Adrenal gland (tissue), 5 donors: ENCODE measurements around the gene ICAM1.

Experiments
- POLR2A ChIP-seq, 2 donors: fragments of 450-650 bp; IDR thresholded peaks; one replicate each; pipeline ENCODE4 v1.6.1; 2017; ENCODE audit warnings: antibody characterized with exemption in 2 of 2, mild to moderate bottlenecking in 2 of 2, moderate library complexity in 1 of 2
- TF ChIP-seq, protein P1 (sequence below), 6 experiments: fragments of 450-650 bp in 4 of 6; fragments of 200-600 bp in 2 of 6; sonication (generic) in 1 of 6; IDR thresholded peaks; 1 replicate in 5 of 6; 2 replicates in 1 of 6; pipeline versions ENCODE4 v1.5.1 to v1.8.0; 2016 to 2021; ENCODE audit warnings: antibody characterized with exemption in 6 of 6, mild to moderate bottlenecking in 2 of 6, moderate library complexity in 1 of 6
- donor health status: DM: no; HTN: no; CAD: no.

DNA sequence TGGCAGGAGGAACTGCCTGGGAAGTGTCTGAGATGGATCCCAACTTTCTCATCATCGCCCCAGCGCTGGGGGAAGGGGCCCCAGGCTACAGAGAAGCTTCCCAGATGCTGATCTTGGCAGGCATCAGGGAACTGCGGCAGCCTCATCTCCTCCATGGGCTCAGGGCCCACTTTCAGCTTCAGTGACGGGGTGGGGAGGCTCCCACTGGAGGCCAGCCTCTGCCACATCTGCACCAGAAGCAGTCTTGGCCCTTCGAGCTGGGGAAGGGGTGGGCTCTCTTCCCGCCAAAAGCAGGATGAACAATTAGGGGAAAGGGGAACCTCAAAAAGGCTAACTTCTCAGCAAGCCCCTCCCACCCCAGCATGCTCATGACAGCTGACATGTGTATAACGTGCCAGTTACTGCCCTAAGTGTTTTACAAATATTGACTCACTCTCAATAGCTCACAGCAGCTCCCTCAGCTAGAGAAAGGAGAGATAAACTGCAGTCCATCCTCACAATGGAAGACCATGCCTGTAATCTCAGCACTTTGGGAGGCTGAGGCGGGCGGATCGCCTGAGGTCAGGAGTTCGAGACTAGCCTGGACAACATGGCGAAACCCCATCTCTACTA lies 32.6 kb upstream of the ICAM1 start:
- TF ChIP-seq POLR2A (IDR thresholded peaks at IDR 0.05) = no peak
- TF ChIP-seq, protein P1, sequence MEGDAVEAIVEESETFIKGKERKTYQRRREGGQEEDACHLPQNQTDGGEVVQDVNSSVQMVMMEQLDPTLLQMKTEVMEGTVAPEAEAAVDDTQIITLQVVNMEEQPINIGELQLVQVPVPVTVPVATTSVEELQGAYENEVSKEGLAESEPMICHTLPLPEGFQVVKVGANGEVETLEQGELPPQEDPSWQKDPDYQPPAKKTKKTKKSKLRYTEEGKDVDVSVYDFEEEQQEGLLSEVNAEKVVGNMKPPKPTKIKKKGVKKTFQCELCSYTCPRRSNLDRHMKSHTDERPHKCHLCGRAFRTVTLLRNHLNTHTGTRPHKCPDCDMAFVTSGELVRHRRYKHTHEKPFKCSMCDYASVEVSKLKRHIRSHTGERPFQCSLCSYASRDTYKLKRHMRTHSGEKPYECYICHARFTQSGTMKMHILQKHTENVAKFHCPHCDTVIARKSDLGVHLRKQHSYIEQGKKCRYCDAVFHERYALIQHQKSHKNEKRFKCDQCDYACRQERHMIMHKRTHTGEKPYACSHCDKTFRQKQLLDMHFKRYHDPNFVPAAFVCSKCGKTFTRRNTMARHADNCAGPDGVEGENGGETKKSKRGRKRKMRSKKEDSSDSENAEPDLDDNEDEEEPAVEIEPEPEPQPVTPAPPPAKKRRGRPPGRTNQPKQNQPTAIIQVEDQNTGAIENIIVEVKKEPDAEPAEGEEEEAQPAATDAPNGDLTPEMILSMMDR (IDR thresholded peaks at IDR 0.05) = no peak
